Endothelial cell of umbilical vein (primary cell): Measurements from ENCODE around the gene ADAM17. TPM values are rescaled to one million over a fixed set of nuclear protein-coding genes. Genes with fewer than 3 reads are reported as not detected.

Experiments
- BruUV-seq: library from RNA; stranded (reverse); fragments of 400-500 nt; replicated peaks from 2 replicates; lab custom pipeline; 2021; lab: Mats Ljungman, UMichigan
- CTCF ChIA-PET: fragments of 300-600, 350-600 bp; sonication (Branson Sonifier 250); formaldehyde crosslinking; loops from one replicate; lab custom pipeline; 2021; ENCODE audit warnings: antibody characterized with exemption, inconsistent platforms; lab: Charles Lee
- POLR2A ChIA-PET: fragments of 300-600, 350-600 bp; sonication (Branson Sonifier 250); formaldehyde crosslinking; loops from one replicate; lab custom pipeline; 2021; ENCODE audit warnings: antibody characterized with exemption, inconsistent platforms; lab: Charles Lee
- DNase-seq: peaks from one replicate; pipeline ENCODE4 v3.0.0-alpha.2; 2011; ENCODE audit warnings: low read depth, low spot score
- FAIRE-seq: peaks from 2 replicates; lab custom pipeline; 2011; peaks lifted over from hg19 to GRCh38; lab: Jason Lieb, UNC
- H2AFZ ChIP-seq: 2 replicates; pipeline ENCODE4 v1.6.0; 2012; ENCODE audit warnings: low read depth, low read length, control low read depth, inconsistent platforms
- H3K27ac ChIP-seq: 2 replicates; pipeline ENCODE4 v1.5.1; 2011; ENCODE audit warnings: low read depth, mild to moderate bottlenecking, control low read depth, low read length, moderate library complexity; ENCODE audit not compliant: insufficient read depth
- H3K27me3 ChIP-seq, 2 experiments: 2 replicates each; pipeline versions ENCODE4 v1.6.0 to v1.6.1; 2011; ENCODE audit warnings: low read length in 2 of 2, mixed read lengths in 1 of 2; ENCODE audit not compliant: control insufficient read depth in 2 of 2, insufficient read depth in 2 of 2
- H3K36me3 ChIP-seq, 2 experiments: 2 replicates in 1 of 2; 3 replicates in 1 of 2; pipeline ENCODE4 v1.5.1; 2011; ENCODE audit warnings: low read length in 2 of 2, mild to moderate bottlenecking in 1 of 2, moderate library complexity in 1 of 2; ENCODE audit not compliant: control insufficient read depth in 2 of 2, insufficient read depth in 2 of 2; ENCODE audit errors: extremely low read depth in 1 of 2
- H3K4me1 ChIP-seq: 3 replicates; pipeline ENCODE4 v1.5.1; 2011; ENCODE audit warnings: mild to moderate bottlenecking, low read length; ENCODE audit not compliant: control insufficient read depth, insufficient read depth; ENCODE audit errors: extremely low read depth
- H3K4me2 ChIP-seq: 2 replicates; pipeline ENCODE4 v1.6.1; 2011; ENCODE audit warnings: low read length, control low read depth, mixed read lengths; ENCODE audit not compliant: insufficient read depth
- H3K4me3 ChIP-seq, 3 experiments: fragments of 200-600 bp in 1 of 3; sonication (generic), shearing (Covaris generic) in 1 of 3; replicated peaks in 1 of 3; 2 replicates each; pipeline ENCODE4 v1.5.1; 2011 to 2016; ENCODE audit warnings: control low read depth in 3 of 3, low read length in 3 of 3, mild to moderate bottlenecking in 2 of 3, inconsistent platforms in 1 of 3, low read depth in 1 of 3, moderate library complexity in 1 of 3; ENCODE audit not compliant: insufficient read depth in 1 of 3
- H3K79me2 ChIP-seq: 2 replicates; pipeline ENCODE4 v1.6.0; 2012; ENCODE audit warnings: low read length, inconsistent platforms; ENCODE audit not compliant: control insufficient read depth, insufficient read depth
- H3K9ac ChIP-seq: replicated peaks from 2 replicates; pipeline ENCODE3; 2011; ENCODE audit warnings: low read length, control low read depth; ENCODE audit not compliant: insufficient read depth; ENCODE audit errors: extremely low read depth
- H3K9me1 ChIP-seq: replicated peaks from 3 replicates; pipeline ENCODE4 v1.6.0; 2011; ENCODE audit warnings: mild to moderate bottlenecking, low read length; ENCODE audit not compliant: control insufficient read depth, insufficient read depth; ENCODE audit errors: extremely low read depth
- H3K9me3 ChIP-seq: replicated peaks from 2 replicates; pipeline ENCODE4 v1.5.1; 2012; ENCODE audit warnings: low read length, inconsistent platforms; ENCODE audit not compliant: control insufficient read depth, insufficient read depth
- H4K20me1 ChIP-seq: replicated peaks from 2 replicates; pipeline ENCODE3; 2011; ENCODE audit warnings: mild to moderate bottlenecking, low read length; ENCODE audit not compliant: control insufficient read depth, insufficient read depth; ENCODE audit errors: extremely low read depth
- EZH2 ChIP-seq: IDR thresholded peaks from 2 replicates; pipeline ENCODE4 v1.6.1; 2012; ENCODE audit warnings: borderline replicate concordance, low read depth, mild to moderate bottlenecking, moderate library complexity, low read length, inconsistent platforms; ENCODE audit not compliant: severe bottlenecking
- FOS ChIP-seq: IDR thresholded peaks from 2 replicates; pipeline ENCODE4 v1.6.1; 2011; ENCODE audit warnings: mild to moderate bottlenecking, low read length, moderate library complexity, borderline replicate concordance; ENCODE audit not compliant: insufficient read depth
- GATA2 ChIP-seq: IDR thresholded peaks from 2 replicates; pipeline ENCODE4 v1.7.0; 2011; ENCODE audit warnings: low read depth, mild to moderate bottlenecking, moderate library complexity, mixed read lengths, low read length; ENCODE audit not compliant: insufficient read length, insufficient read depth
- JUN ChIP-seq: IDR thresholded peaks from 2 replicates; pipeline ENCODE4 v1.6.1; 2011; ENCODE audit warnings: borderline replicate concordance, low read depth; ENCODE audit not compliant: insufficient read length, insufficient read depth
- MYC ChIP-seq: IDR thresholded peaks from one replicate; pipeline ENCODE4 v1.6.1; 2011; ENCODE audit warnings: mild to moderate bottlenecking, low read depth, low read length
- POLR2A ChIP-seq: IDR thresholded peaks from 2 replicates; pipeline ENCODE4 v1.6.1; 2012; ENCODE audit warnings: low read depth, mild to moderate bottlenecking, control low read depth, low read length
- POLR2AphosphoS5 ChIP-seq: IDR thresholded peaks from 2 replicates; pipeline ENCODE4 v1.6.1; 2012; ENCODE audit warnings: low read depth, mild to moderate bottlenecking, control low read depth, low read length, moderate library complexity; ENCODE audit not compliant: insufficient read depth
- dilution Hi-C: fragments of 300-500 bp; cut with MboI; formaldehyde crosslinking; loops from one replicate; pipeline ENCODE4 v1.15.0; 2019; ENCODE audit warnings: low sequenced_read_pairs; ENCODE audit not compliant: extremely low pct_ligation_motif_present
- intact Hi-C: fragments of 100-400 bp; cut with micrococcal nuclease; formaldehyde crosslinking; loops from one replicate; pipeline ENCODE4 v1.10.0; 2022
- polyA plus RNA-seq, 4 experiments: library from polyadenylated mRNA; depleted of rRNA in 3 of 4; stranded (reverse) in 3 of 4; unstranded in 1 of 4; fragments of >200 nt; gene quantifications; 2 replicates each; pipeline versions ENCODE4 v1.2.1 to v1.2.3, GENCODE V29; 2011 to 2012; ENCODE audit warnings: missing spikeins in 1 of 4
- total RNA-seq: library from RNA; stranded (reverse); gene quantifications from 2 replicates; pipeline ENCODE4 v1.2.3, GENCODE V29; 2021
- TF ChIP-seq, protein P1 (sequence below): IDR thresholded peaks from 2 replicates; pipeline ENCODE4 v1.6.1; 2011; ENCODE audit not compliant: insufficient read depth, insufficient read length
- TF ChIP-seq, protein P2 (sequence below), 2 donors: IDR thresholded peaks; 1 replicate in 1 of 2; 2 replicates in 1 of 2; pipeline ENCODE4 v1.5.1; 2011; ENCODE audit warnings: low read length in 2 of 2, mild to moderate bottlenecking in 2 of 2, moderate library complexity in 2 of 2, control low read depth in 1 of 2, inconsistent platforms in 1 of 2, low read depth in 1 of 2; ENCODE audit not compliant: insufficient read depth in 1 of 2; ENCODE audit errors: extremely low read depth in 1 of 2

The ADAM17 gene
- total and polyA plus RNA-seq, 2 donors (not counting 3 experiments of a cell fraction or from before 2014, with no cell fraction given): 10.6 to 57.1 TPM

- Histone ChIP-seq H3K4me3 (no peak overlapping the region), H3K9me1 (no peaks in the 10 kb centered on the region), H2AFZ (no peak overlapping the region), H3K9ac (no peak overlapping the region), H3K27ac (no peak overlapping the region), H3K4me1 (no peaks in the 10 kb centered on the region), H3K27me3 (no peaks in the 10 kb centered on the region), H4K20me1 (peaks cover 6% of the 10 kb centered on the region), H3K4me2 (no peak overlapping the region), H3K9me3 (peaks cover 2% of the 10 kb centered on the region), H3K79me2 (peaks cover 98% of the 10 kb centered on the region), H3K36me3 (peaks cover 3 to 5% of the 10 kb centered on the region in 2 experiments)
- dilution Hi-C loops (no loop called here), intact Hi-C loops (no loop called here)
- FAIRE-seq: no peak
- POLR2A ChIA-PET: interaction anchor here (0.5 kb wide), 1 partner anchor 84 kb away, joined by 3 read pairs; no protein-coding TSS in a partner anchor
- no peak for DNase-seq
- BruUV-seq: no TSS peak
- TF ChIP-seq POLR2A: no peak
- TF ChIP-seq GATA2: no peak
- TF ChIP-seq, protein P1, sequence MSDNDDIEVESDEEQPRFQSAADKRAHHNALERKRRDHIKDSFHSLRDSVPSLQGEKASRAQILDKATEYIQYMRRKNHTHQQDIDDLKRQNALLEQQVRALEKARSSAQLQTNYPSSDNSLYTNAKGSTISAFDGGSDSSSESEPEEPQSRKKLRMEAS: no peak
- no peak for TF ChIP-seq JUN
- TF ChIP-seq FOS: no peak
- TF ChIP-seq POLR2AphosphoS5: no peak
- no peak for TF ChIP-seq EZH2
- no peak for TF ChIP-seq MYC
- CTCF ChIA-PET: no interaction called here
Observed at GRCh38 chr2:9601397-9601796, 45.8 kb upstream of the ADAM17 start.

- H3K27me3 ChIP-seq: no peaks in the 10 kb centered on the region
- no peak overlapping the region for H3K9ac ChIP-seq
- H3K36me3 ChIP-seq: peaks cover 3 to 5% of the 10 kb centered on the region in 2 experiments
- no peak overlapping the region for H2AFZ ChIP-seq
- H3K4me2 ChIP-seq: no peak overlapping the region
- ChIA-PET CTCF (interaction anchor here (1.1 kb wide), 1 partner anchor 9 kb away, joined by 3 read pairs; no protein-coding TSS in a partner anchor), POLR2A (interaction anchor here (1.5 kb wide), 1 partner anchor 31 kb away, joined by 5 read pairs; the partner anchor contains the start of gene YWHAQ)
- no peak overlapping the region for H3K4me3 ChIP-seq
- DNase-seq: no peak
- peaks cover 98% of the 10 kb centered on the region for H3K79me2 ChIP-seq
- H3K9me1 ChIP-seq: no peaks in the 10 kb centered on the region
- BruUV-seq: no TSS peak
- no peaks in the 10 kb centered on the region for H3K4me1 ChIP-seq
- H4K20me1 ChIP-seq: peaks cover 6% of the 10 kb centered on the region
- TF ChIP-seq FOS (no peak), JUN (no peak), POLR2A (no peak), EZH2 (no peak), MYC (no peak), GATA2 (no peak), POLR2AphosphoS5 (no peak)
- TF ChIP-seq, protein P1: no peak
- TF ChIP-seq, protein P2, sequence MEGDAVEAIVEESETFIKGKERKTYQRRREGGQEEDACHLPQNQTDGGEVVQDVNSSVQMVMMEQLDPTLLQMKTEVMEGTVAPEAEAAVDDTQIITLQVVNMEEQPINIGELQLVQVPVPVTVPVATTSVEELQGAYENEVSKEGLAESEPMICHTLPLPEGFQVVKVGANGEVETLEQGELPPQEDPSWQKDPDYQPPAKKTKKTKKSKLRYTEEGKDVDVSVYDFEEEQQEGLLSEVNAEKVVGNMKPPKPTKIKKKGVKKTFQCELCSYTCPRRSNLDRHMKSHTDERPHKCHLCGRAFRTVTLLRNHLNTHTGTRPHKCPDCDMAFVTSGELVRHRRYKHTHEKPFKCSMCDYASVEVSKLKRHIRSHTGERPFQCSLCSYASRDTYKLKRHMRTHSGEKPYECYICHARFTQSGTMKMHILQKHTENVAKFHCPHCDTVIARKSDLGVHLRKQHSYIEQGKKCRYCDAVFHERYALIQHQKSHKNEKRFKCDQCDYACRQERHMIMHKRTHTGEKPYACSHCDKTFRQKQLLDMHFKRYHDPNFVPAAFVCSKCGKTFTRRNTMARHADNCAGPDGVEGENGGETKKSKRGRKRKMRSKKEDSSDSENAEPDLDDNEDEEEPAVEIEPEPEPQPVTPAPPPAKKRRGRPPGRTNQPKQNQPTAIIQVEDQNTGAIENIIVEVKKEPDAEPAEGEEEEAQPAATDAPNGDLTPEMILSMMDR (IDR thresholded peaks at IDR 0.05; ENCODE audit: extremely low read depth in 1 of 2, insufficient read depth in 1 of 2, low read depth in 1 of 2, low read length in 2 of 2): no peak
- dilution Hi-C loops (no loop called here), intact Hi-C loops (no loop called here)
- FAIRE-seq: no peak
- peaks cover 2% of the 10 kb centered on the region for H3K9me3 ChIP-seq
- H3K27ac ChIP-seq: no peak overlapping the region
Observed at GRCh38 chr2:9599430-9599829, 43.8 kb upstream of the ADAM17 start.
